ENCODE results near the gene COL23A1.
A peak's percentile ranks its signal among the peaks of the same experiment; 100 is the strongest.

Gene COL23A1

DNA sequence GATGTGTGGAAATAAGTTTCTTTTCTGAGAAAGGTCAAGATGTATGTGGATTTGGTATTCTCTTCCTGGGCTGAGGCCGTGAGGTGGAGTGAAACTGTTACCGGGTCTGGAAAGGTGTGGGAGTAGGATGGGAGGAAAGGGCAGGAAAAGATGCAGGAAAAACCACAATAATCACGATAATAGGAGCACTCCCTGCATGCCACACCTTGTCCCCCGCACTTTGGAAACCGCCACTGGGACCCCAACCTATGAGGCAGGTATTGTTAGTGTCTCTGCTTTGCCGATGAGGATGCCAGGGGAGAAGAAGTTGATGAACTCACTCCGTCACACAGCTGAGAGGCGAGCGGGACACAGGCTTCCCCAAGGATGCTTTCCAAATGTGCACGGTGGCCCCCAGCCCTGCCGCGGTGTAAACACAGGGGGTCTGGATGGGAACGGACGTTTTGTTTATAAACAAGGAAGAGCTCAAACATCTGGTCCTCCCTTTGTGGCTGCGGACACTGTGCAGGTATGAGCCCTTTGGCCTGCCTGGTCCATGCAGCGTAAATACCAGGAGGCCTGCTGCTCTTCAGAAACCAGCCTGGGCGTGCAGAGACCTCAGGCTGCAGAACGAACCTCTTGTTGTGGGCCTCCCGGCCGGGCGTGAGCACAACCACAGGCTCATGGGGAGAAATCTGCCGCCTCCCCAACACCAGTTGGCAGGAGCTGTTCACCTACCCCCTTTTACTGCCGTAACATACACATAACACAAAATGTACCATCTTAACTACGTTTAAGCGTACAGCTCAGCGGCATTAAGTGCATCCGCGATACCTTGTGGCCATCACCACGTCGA is 126.7 kb downstream of the COL23A1 start:
- no peak for DNase-seq (ENCODE audit: insufficient read length, low spot score)
- no peak for FAIRE-seq
- TF ChIP-seq POLR2AphosphoS5 (IDR thresholded peaks at IDR 0.05; ENCODE audit: low read depth, low read length) (no peak), TAF1 (IDR thresholded peaks at IDR 0.05; ENCODE audit: low read depth, low read length) (no peak), POLR2A (IDR thresholded peaks at IDR 0.05; ENCODE audit: low read depth, low read length) (no peak), PAX5 (IDR thresholded peaks at IDR 0.05; ENCODE audit: insufficient read depth, low read length, severe bottlenecking) (no peak), POU2F2 (IDR thresholded peaks at IDR 0.05; ENCODE audit: low read depth, low read length) (no peak), SPI1 (IDR thresholded peaks at IDR 0.05; ENCODE audit: low read depth, low read length) (no peak)

DNA sequence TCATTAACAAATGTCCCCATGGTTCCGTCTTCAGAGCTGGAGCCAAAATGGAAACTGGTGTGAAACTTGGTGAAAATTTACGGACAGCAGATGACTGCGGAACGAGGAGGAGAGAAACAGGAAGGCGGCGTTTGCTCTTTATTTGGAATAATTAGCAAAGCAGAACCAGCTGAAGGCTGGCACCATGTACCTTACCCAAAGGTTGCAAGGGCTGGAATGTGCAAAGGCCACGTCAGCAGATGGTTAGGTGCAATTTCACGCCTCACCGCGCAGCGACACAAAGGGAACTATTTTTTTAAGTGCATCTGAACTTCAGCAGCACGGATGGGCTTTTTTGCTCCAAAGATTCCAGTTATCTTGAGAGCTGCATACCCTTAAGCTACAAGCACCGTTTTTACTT is 127.4 kb downstream of the COL23A1 start:
- DNase-seq (ENCODE audit: insufficient read length, low spot score) (no peak), FAIRE-seq (no peak)
- TF ChIP-seq TAF1 (IDR thresholded peaks at IDR 0.05; ENCODE audit: low read depth, low read length) = no peak

DNA sequence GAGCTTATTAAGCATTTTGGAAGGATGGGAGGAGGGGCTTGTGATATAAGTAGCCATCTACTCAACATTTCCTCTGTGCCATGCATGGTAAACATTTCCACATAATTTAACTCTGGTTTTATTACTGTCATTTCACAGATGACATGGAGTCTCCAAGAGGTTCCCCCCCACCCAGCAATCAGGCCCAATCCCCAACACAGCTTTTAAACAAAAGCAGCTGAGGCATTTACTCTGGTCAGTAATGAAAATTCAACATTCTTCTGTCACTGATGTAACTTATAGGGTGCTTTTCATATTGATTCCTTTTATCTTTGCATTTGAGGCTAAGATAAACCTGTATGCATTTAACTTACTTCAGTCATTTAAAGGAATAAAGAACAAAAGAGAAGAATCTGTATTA is 128.1 kb downstream of the COL23A1 start:
- DNase-seq (ENCODE audit: insufficient read length, low spot score) (no peak), FAIRE-seq (no peak)
- TF ChIP-seq TAF1 (IDR thresholded peaks at IDR 0.05; ENCODE audit: low read depth, low read length) (no peak), POLR2A (IDR thresholded peaks at IDR 0.05; ENCODE audit: low read depth, low read length) (no peak), PAX5 (IDR thresholded peaks at IDR 0.05; ENCODE audit: insufficient read depth, low read length, severe bottlenecking) (no peak), SPI1 (IDR thresholded peaks at IDR 0.05; ENCODE audit: low read depth, low read length) (no peak), POU2F2 (IDR thresholded peaks at IDR 0.05; ENCODE audit: low read depth, low read length) (no peak), POLR2AphosphoS5 (IDR thresholded peaks at IDR 0.05; ENCODE audit: low read depth, low read length) (no peak)

DNA sequence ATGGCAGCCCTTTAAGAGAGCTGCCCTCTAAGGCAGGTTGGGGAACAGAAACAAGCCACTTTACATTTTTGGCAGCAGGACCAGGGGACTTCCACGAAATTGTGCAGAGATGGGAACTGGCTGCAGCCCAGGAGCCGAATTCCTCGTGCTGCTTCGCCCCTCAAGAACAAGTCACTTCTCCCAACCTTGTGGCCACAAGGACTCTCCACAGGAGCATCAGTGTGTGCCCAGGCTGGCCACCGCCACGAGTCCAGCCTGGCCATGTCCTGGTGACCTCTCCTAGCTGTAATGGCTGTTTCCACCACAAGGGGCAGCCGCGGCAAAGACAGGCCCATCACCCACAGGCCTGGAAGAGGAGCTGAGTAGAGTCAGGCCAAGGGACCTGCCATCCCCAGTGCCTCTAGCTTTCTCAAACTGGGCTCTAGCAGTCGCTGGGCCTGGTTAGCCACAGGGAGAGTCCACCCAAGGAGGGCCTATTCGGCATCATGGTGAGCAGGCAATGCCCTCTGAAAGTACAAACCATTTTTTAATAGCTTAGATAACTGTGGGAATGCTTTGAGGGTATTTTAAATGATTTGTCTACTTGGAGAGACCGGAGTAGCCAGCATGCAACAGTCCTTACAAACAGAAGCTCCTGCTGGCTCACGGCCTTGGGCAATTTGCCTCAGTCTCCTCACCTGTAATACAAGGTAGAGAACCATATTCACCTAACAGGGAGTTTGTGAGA is 129.0 kb downstream of the COL23A1 start:
- TF ChIP-seq POLR2A (IDR thresholded peaks at IDR 0.05; ENCODE audit: low read depth, low read length) (no peak), SPI1 (IDR thresholded peaks at IDR 0.05; ENCODE audit: low read depth, low read length) (no peak), POLR2AphosphoS5 (IDR thresholded peaks at IDR 0.05; ENCODE audit: low read depth, low read length) (no peak)
- DNase-seq (ENCODE audit: insufficient read length, low spot score) (peak; percentile 39), FAIRE-seq (peak; percentile 85)

DNA sequence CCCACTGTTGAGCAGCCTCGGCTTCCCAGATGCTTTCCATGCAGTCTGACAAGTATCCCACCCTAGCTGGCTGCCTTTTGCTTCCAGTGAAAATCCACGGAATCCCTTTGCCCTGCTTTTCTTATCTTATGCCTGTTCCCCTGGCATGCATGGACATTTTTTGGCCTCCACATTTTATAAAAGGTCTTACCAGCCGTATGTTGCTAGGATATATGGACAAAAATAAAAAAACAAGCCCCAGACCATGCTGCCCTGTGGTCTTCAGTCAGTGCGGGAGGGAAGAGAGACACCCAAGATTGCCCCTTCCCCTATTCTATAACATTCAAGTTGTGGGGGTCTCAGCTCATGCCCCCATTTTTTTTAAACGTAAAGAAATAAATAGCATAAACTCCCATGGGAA is 129.6 kb downstream of the COL23A1 start:
- FAIRE-seq (no peak), DNase-seq (ENCODE audit: insufficient read length, low spot score) (no peak)
- no peak for TF ChIP-seq PAX5 (IDR thresholded peaks at IDR 0.05; ENCODE audit: insufficient read depth, low read length, severe bottlenecking)
- TF ChIP-seq POU2F2 (IDR thresholded peaks at IDR 0.05; ENCODE audit: low read depth, low read length) = no peak
- no peak for TF ChIP-seq POLR2A (IDR thresholded peaks at IDR 0.05; ENCODE audit: low read depth, low read length)
- no peak for TF ChIP-seq TAF1 (IDR thresholded peaks at IDR 0.05; ENCODE audit: low read depth, low read length)
- TF ChIP-seq SPI1 (IDR thresholded peaks at IDR 0.05; ENCODE audit: low read depth, low read length) = no peak
- TF ChIP-seq POLR2AphosphoS5 (IDR thresholded peaks at IDR 0.05; ENCODE audit: low read depth, low read length) = no peak

DNA sequence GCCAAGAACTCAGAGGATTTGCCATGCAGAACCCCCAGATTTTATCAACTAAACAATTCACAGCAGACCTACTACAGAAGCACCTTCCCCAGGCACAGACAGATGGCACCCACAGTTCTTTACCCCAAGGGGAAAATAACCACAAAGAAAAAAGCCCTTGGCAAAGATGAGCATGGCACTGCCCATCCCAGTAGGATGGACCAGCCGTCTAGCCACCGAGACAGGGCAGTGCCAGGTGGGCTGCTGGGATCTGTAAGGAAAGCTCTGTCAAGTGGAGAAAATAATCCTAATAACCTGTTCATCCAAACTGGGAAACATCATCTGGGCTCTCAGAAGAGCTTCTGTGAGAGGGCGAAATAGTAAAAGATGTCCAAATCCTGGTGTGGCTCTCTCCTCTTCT is 130.0 kb downstream of the COL23A1 start:
- DNase-seq (ENCODE audit: insufficient read length, low spot score) (no peak), FAIRE-seq (no peak)
- no peak for TF ChIP-seq TAF1 (IDR thresholded peaks at IDR 0.05; ENCODE audit: low read depth, low read length)

DNA sequence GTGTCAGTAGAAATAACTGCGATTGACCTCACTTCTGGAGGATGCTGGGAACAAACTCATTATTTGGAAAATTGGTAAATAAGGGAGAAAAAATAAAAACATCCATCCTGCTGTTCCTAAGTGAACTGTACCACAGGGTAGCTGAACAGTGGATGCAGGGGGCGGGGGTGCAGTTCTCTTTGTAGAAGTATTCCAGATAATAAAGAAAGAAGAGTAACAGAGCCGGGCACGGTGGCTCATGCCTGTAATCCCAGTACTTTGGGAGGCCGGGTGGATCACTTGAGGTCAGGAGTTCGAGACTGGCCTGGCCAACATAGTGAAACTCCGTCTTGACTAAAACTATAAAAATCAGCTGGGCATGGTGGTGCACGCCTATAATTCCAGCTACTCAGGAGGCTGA is 132.1 kb downstream of the COL23A1 start:
- no peak for FAIRE-seq
- TF ChIP-seq POU2F2 (IDR thresholded peaks at IDR 0.05; ENCODE audit: low read depth, low read length) = no peak
- TF ChIP-seq POLR2A (IDR thresholded peaks at IDR 0.05; ENCODE audit: low read depth, low read length) = no peak
- TF ChIP-seq PAX5 (IDR thresholded peaks at IDR 0.05; ENCODE audit: insufficient read depth, low read length, severe bottlenecking) = no peak
- no peak for TF ChIP-seq POLR2AphosphoS5 (IDR thresholded peaks at IDR 0.05; ENCODE audit: low read depth, low read length)
- no peak for TF ChIP-seq TAF1 (IDR thresholded peaks at IDR 0.05; ENCODE audit: low read depth, low read length)
- TF ChIP-seq SPI1 (IDR thresholded peaks at IDR 0.05; ENCODE audit: low read depth, low read length) = no peak
- no peak for DNase-seq (ENCODE audit: insufficient read length, low spot score)

DNA sequence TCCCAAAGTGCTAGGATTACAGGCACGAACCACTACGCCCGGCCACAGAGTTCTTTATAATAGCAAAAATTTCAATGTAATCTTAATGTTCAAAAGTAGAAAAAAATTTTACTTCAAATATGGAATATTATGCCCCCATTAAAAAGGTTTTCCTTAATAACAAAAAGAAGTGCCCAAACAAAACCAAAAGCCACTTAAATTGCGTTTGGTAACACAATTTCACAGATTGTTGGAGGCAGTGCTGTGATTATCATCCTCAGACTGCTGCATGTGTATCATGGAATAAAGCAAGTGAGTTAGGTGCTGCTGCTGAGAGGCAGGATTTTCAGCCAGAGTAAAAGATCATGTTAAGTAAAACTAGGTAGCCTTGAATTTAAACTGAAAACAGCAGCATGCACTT is 132.7 kb downstream of the COL23A1 start:
- no peak for DNase-seq (ENCODE audit: insufficient read length, low spot score)
- FAIRE-seq = no peak
- TF ChIP-seq POLR2A (IDR thresholded peaks at IDR 0.05; ENCODE audit: low read depth, low read length) (no peak), POLR2AphosphoS5 (IDR thresholded peaks at IDR 0.05; ENCODE audit: low read depth, low read length) (no peak), PAX5 (IDR thresholded peaks at IDR 0.05; ENCODE audit: insufficient read depth, low read length, severe bottlenecking) (no peak), SPI1 (IDR thresholded peaks at IDR 0.05; ENCODE audit: low read depth, low read length) (no peak)

DNA sequence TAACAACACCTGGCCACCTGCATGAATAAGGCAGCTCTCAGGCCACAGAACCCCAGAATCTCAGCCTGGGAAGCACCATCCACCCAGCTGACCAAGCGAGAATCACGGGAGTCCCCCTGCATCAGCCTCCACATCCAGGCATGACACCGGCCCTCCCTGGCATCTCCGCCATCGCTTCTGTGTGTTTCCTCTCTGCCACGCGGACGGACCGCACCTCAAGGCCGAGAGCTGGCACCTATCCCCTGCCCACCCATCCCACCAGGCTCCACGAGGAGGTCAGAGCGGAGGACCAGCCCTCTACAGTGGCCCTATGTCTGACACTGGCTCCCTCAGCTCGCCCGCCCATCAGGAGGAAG is 134.7 kb downstream of the COL23A1 start:
- FAIRE-seq = no peak
- DNase-seq (ENCODE audit: insufficient read length, low spot score) = no peak
- TF ChIP-seq SPI1 (IDR thresholded peaks at IDR 0.05; ENCODE audit: low read depth, low read length) (no peak), TAF1 (IDR thresholded peaks at IDR 0.05; ENCODE audit: low read depth, low read length) (no peak), POLR2AphosphoS5 (IDR thresholded peaks at IDR 0.05; ENCODE audit: low read depth, low read length) (no peak), POLR2A (IDR thresholded peaks at IDR 0.05; ENCODE audit: low read depth, low read length) (no peak), POU2F2 (IDR thresholded peaks at IDR 0.05; ENCODE audit: low read depth, low read length) (no peak)

DNA sequence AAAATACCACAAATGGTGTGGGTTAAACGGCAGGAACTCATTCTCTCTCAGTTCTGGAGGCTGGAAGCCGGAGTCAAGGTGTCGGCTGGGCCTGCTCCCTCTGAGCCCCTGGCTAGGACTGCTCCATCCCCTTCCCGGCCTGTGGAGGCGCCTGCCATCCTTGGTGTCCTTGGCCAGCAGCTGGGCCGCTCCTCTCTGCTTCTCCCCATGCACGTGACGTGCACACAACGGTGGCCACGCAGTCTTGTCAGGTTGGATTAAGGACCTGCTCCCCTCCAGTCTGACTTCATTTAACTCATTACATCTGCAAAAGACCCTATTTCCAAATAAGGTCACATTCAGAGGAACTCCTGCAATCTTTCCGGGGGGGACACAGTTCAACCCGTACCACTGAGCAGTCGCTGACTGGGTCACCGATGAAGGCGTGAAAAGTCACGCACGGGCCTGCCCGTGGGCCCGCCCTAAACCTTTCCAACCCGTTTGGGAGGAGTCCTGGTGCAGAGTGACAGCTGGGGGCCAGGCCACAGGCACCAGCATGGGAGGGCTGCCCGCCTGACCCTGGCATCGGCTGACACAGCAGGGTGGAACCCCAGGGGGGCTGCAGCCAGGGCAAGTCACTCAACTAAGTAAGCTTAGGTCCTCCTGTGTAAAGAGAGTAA is 135.2 kb downstream of the COL23A1 start:
- no peak for TF ChIP-seq TAF1 (IDR thresholded peaks at IDR 0.05; ENCODE audit: low read depth, low read length)
- no peak for TF ChIP-seq SPI1 (IDR thresholded peaks at IDR 0.05; ENCODE audit: low read depth, low read length)
- TF ChIP-seq PAX5 (IDR thresholded peaks at IDR 0.05; ENCODE audit: insufficient read depth, low read length, severe bottlenecking) = no peak
- no peak for TF ChIP-seq POLR2A (IDR thresholded peaks at IDR 0.05; ENCODE audit: low read depth, low read length)
- TF ChIP-seq POU2F2 (IDR thresholded peaks at IDR 0.05; ENCODE audit: low read depth, low read length) = no peak
- FAIRE-seq = no peak
- DNase-seq (ENCODE audit: insufficient read length, low spot score) = no peak
